ENCODE data around the gene ANKRD34C.

Gene ANKRD34C

DNA sequence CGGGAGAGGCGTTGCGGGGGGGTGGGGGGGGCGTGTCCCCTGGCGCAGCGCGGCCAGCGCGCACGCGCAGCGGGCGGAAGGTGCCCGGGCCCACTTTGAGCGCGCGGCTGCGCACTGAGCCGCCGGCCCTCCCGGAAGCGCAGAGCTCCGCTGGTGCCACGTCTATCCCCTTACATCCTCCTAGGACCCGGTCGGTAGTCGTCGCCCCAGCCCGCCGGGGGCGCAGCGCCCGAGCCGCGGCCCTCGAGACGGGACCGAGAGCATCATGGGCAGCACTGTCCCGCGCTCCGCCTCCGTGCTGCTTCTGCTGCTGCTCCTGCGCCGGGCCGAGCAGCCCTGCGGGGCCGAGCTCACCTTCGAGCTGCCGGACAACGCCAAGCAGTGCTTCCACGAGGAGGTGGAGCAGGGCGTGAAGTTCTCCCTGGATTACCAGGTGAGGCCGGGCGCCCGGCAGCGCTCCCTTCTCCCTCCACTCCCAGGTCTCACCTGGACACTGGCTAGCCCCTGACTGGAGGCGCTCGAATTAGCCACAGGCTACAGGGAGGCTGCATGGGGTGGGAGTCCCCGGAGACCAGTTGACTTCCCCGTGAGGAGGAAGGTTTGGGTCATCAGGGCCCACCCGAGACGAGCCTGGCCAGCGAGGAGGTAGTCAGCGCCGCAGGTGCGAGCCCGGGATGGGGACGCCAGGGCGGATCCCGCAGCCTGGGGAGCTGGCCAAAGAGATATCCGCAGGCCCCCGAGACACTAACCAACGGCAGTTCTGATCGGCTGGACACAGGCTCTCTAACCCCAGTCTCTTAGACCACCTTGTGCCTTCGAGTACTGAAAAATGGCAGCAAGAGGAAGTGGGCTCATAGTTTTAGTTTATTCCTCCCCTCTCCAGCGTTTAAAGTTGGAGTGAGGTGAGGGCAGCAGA is 28.7 kb downstream of the ANKRD34C start, which contains the start of gene TMED3:
TMED3 (plus strand) TSS at position 128 of the 916 bp plus-strand sequence; CDS start at position 266, 138 bp downstream.
- no peak within 1 kb of the TSS for H2BK120ac ChIP-seq (ENCODE audit: low read depth, low read length)
- H3K23ac ChIP-seq (ENCODE audit: low read length) = peak within 1 kb of the TSS; percentile 95
- peak within 1 kb of the TSS; percentile 68 for H3K4me2 ChIP-seq (ENCODE audit: low read length)
- H3K4me1 ChIP-seq (ENCODE audit: control insufficient read depth, low read depth, low read length) = peaks cover 4% of the 10 kb centered on the region
- H4K5ac ChIP-seq (ENCODE audit: low read length) = no peak within 1 kb of the TSS
- peak; percentile 94 for DNase-seq
- H3K4ac ChIP-seq (ENCODE audit: low read depth, low read length) = peak within 1 kb of the TSS; percentile 25
- H3K36me3 ChIP-seq (ENCODE audit: control insufficient read depth, insufficient read depth, low read length) = peaks cover 8% of the 10 kb centered on the region
- peak within 1 kb of the TSS; percentile 94 for H3K9ac ChIP-seq (ENCODE audit: low read length)
- peak within 1 kb of the TSS; percentile 68 for H3K27ac ChIP-seq (ENCODE audit: low read depth, low read length)
- H2BK15ac ChIP-seq (replicated peaks; ENCODE audit: low read depth) = no peak within 1 kb of the TSS
- H2AK5ac ChIP-seq (ENCODE audit: low read length) = peak within 1 kb of the TSS; percentile 43
- H3K4me3 ChIP-seq (ENCODE audit: low read length) = peak within 1 kb of the TSS; percentile 86
- H3K56ac ChIP-seq (ENCODE audit: low read length) = peak within 1 kb of the TSS; percentile 97
- peak within 1 kb of the TSS; percentile 22 for H2BK5ac ChIP-seq (ENCODE audit: low read length)
- no CpG with 5 or more reads among the region's 76 CpGs for WGBS (ENCODE audit: extremely low coverage, insufficient coverage, low lambda C conversion rate)
- peak within 1 kb of the TSS; percentile 7 for H3K18ac ChIP-seq (ENCODE audit: low read length)
- H3K79me1 ChIP-seq (ENCODE audit: low read length) = peaks cover 9% of the 10 kb centered on the region
- peaks cover 11% of the 10 kb centered on the region for H3K79me2 ChIP-seq (ENCODE audit: control insufficient read depth, insufficient read depth, low read length)
- H4K8ac ChIP-seq (ENCODE audit: low read depth, low read length) = no peak within 1 kb of the TSS
- H3K27me3 ChIP-seq (ENCODE audit: insufficient read depth, low read length, poor library complexity) = peaks cover 2% of the 10 kb centered on the region

DNA sequence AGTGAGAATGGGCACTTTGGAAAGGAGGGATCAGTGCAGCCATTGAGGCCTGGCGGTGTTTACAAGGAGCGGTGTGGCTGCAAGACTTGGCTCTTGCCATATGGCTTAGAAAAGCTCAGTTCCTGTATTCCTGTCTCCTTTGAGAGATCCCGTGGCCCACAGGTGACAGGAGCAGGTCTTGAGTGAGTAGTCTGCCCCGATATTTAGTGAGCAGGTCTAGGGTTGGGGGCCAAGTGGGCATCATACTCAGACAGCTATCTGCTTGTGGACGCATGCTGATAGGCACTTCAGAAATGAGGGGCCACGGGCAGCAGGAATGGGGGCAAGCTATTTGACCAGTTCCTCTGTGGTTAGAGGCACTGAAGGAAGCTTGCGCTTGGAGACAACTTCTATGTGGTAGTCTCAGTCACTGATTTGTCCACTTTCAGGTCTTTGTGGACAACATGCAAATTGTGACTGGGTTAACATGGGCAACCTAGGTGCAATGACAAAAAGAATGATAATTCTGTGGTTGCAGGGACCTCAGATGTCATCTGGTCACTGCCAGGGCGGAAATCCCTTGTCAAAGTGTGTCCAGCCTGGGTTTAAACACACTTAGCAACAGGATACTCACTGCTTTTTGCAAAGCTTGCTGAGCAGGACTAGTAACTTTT is 29.5 kb downstream of the ANKRD34C start:
- Histone ChIP-seq H3K4me1 (ENCODE audit: control insufficient read depth, low read depth, low read length) (peaks cover 4% of the 10 kb centered on the region), H3K36me3 (ENCODE audit: control insufficient read depth, insufficient read depth, low read length) (peaks cover 11% of the 10 kb centered on the region), H2BK120ac (ENCODE audit: low read depth, low read length) (no peak overlapping the region), H2AK5ac (ENCODE audit: low read length) (peak overlapping the region; percentile 43), H3K79me2 (ENCODE audit: control insufficient read depth, insufficient read depth, low read length) (peaks cover 11% of the 10 kb centered on the region), H3K4me2 (ENCODE audit: low read length) (peak overlapping the region; percentile 68), H2BK15ac (replicated peaks; ENCODE audit: low read depth) (no peak overlapping the region), H4K8ac (ENCODE audit: low read depth, low read length) (no peak overlapping the region), H3K23ac (ENCODE audit: low read length) (no peak overlapping the region), H3K9ac (ENCODE audit: low read length) (peak overlapping the region; percentile 94), H2BK5ac (ENCODE audit: low read length) (no peak overlapping the region), H3K79me1 (ENCODE audit: low read length) (peaks cover 9% of the 10 kb centered on the region), H4K5ac (ENCODE audit: low read length) (no peak overlapping the region), H3K18ac (ENCODE audit: low read length) (no peak overlapping the region), H3K4ac (ENCODE audit: low read depth, low read length) (peak overlapping the region; percentile 25), H3K27me3 (ENCODE audit: insufficient read depth, low read length, poor library complexity) (peaks cover 2% of the 10 kb centered on the region), H3K4me3 (ENCODE audit: low read length) (peak overlapping the region; percentile 86), H3K56ac (ENCODE audit: low read length) (peak overlapping the region; percentile 97), H3K27ac (ENCODE audit: low read depth, low read length) (no peak overlapping the region)
- no peak for DNase-seq
- WGBS (ENCODE audit: extremely low coverage, insufficient coverage, low lambda C conversion rate) = no CpG with 5 or more reads among the region's 8 CpGs

DNA sequence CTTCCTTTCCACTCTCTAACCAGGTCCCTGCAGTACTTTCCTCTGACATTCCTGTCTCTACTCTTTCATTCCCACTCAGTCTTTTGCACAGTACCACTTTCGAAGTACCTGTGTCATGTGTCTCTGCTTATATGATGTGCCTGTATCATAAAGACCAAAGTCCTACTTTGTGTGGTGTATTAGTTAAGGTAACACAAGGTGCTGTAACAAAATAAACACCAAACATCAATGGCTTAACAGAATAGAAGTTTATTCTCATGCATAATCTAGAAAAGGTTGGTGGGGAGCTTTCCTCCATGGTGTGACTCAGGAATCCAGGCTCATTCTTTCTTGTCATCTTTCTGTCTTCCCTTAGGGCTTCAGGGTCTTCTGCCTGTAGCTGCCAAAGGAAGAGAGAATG is 31.7 kb downstream of the ANKRD34C start:
- H3K9ac ChIP-seq (ENCODE audit: low read length) = no peak overlapping the region

DNA sequence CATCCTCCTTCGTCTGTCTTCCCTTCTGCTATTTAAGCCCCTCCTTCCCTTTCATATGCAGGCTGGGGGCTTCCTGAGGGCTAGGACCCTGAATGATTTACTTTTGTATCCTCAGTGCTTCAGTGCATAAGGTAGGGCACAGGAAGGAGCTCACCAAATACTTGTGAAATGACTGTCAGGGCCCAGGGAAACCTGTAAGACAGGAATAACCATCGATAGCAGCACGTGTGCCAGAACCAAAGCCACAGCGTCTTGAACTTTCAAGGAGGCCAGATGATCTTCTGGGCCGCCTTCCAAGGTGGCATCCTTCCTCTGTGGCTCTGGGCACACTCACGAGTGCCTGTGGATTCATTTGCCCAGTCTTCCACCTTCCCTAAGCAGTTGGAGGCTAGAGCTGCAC is 32.3 kb downstream of the ANKRD34C start:
- H3K4ac ChIP-seq (ENCODE audit: low read depth, low read length) = no peak overlapping the region
- H2BK120ac ChIP-seq (ENCODE audit: low read depth, low read length) = no peak overlapping the region
- H2AK5ac ChIP-seq (ENCODE audit: low read length) = no peak overlapping the region
- H3K56ac ChIP-seq (ENCODE audit: low read length) = no peak overlapping the region
- no peak overlapping the region for H3K23ac ChIP-seq (ENCODE audit: low read length)
- H3K27ac ChIP-seq (ENCODE audit: low read depth, low read length) = no peak overlapping the region
- no peak overlapping the region for H3K18ac ChIP-seq (ENCODE audit: low read length)
- H3K9ac ChIP-seq (ENCODE audit: low read length) = no peak overlapping the region
- H3K79me1 ChIP-seq (ENCODE audit: low read length) = peaks cover 12% of the 10 kb centered on the region
- H2BK15ac ChIP-seq (replicated peaks; ENCODE audit: low read depth) = no peak overlapping the region
- H3K36me3 ChIP-seq (ENCODE audit: control insufficient read depth, insufficient read depth, low read length) = peaks cover 19% of the 10 kb centered on the region
- H3K4me3 ChIP-seq (ENCODE audit: low read length) = no peak overlapping the region
- DNase-seq = no peak
- no peak overlapping the region for H4K5ac ChIP-seq (ENCODE audit: low read length)
- H4K8ac ChIP-seq (ENCODE audit: low read depth, low read length) = no peak overlapping the region
- H3K79me2 ChIP-seq (ENCODE audit: control insufficient read depth, insufficient read depth, low read length) = peaks cover 11% of the 10 kb centered on the region
- WGBS (ENCODE audit: extremely low coverage, insufficient coverage, low lambda C conversion rate) = no CpG with 5 or more reads among the region's 6 CpGs
- H3K27me3 ChIP-seq (ENCODE audit: insufficient read depth, low read length, poor library complexity) = no peaks in the 10 kb centered on the region
- H2BK5ac ChIP-seq (ENCODE audit: low read length) = no peak overlapping the region
- peaks cover 4% of the 10 kb centered on the region for H3K4me1 ChIP-seq (ENCODE audit: control insufficient read depth, low read depth, low read length)
- no peak overlapping the region for H3K4me2 ChIP-seq (ENCODE audit: low read length)

More for the DNA sequence above, 31.7 kb downstream of the ANKRD34C start:
- Histone ChIP-seq H3K79me1 (ENCODE audit: low read length) (peaks cover 11% of the 10 kb centered on the region), H2BK15ac (replicated peaks; ENCODE audit: low read depth) (no peak overlapping the region), H3K4ac (ENCODE audit: low read depth, low read length) (no peak overlapping the region), H3K27ac (ENCODE audit: low read depth, low read length) (no peak overlapping the region), H4K8ac (ENCODE audit: low read depth, low read length) (no peak overlapping the region), H3K36me3 (ENCODE audit: control insufficient read depth, insufficient read depth, low read length) (peaks cover 19% of the 10 kb centered on the region), H3K4me3 (ENCODE audit: low read length) (no peak overlapping the region), H3K4me1 (ENCODE audit: control insufficient read depth, low read depth, low read length) (peaks cover 4% of the 10 kb centered on the region), H3K23ac (ENCODE audit: low read length) (no peak overlapping the region), H3K79me2 (ENCODE audit: control insufficient read depth, insufficient read depth, low read length) (peaks cover 11% of the 10 kb centered on the region), H3K4me2 (ENCODE audit: low read length) (no peak overlapping the region), H3K27me3 (ENCODE audit: insufficient read depth, low read length, poor library complexity) (no peaks in the 10 kb centered on the region), H4K5ac (ENCODE audit: low read length) (no peak overlapping the region), H2BK5ac (ENCODE audit: low read length) (no peak overlapping the region), H2AK5ac (ENCODE audit: low read length) (no peak overlapping the region), H2BK120ac (ENCODE audit: low read depth, low read length) (no peak overlapping the region), H3K18ac (ENCODE audit: low read length) (no peak overlapping the region), H3K56ac (ENCODE audit: low read length) (no peak overlapping the region)
- no CpG with 5 or more reads among the region's 1 CpG for WGBS (ENCODE audit: extremely low coverage, insufficient coverage, low lambda C conversion rate)
- no peak for DNase-seq

DNA sequence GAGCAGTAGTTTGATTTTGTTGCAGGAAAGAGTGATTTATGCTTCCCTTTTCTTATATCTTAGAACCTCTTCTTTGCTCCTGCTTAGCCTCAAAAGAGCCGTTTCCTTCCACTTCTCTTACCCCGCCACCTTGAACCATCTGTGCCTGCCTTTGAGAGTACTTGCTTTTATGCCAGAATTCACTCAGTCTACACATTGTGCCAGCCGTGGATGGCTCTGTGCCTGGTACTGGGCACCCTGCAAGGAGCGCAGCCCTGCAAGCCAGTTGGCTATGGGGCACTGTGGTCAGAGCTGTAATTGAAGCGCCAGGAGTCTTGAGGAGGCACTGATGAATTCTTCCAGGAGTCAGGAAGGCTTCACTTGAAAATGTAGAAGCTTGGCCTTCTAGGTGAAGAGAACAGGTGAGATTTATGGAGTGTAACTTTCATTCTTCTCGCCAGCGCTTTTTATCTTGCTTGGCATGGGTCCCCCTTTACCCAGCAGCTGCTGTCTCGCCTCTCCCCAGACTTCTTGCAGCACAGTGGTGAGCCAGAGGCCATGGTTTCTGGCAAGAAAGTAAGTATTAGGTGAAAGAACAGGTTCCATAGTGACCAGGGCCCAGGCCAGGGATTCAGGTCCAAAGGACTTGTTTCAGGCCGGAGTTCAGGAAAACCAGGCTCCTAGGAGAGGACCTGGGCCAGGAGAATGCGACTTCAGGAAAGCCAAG is 33.3 kb downstream of the ANKRD34C start:
- no peaks in the 10 kb centered on the region for H3K27me3 ChIP-seq (ENCODE audit: insufficient read depth, low read length, poor library complexity)
- no peak overlapping the region for H3K18ac ChIP-seq (ENCODE audit: low read length)
- no peak overlapping the region for H3K23ac ChIP-seq (ENCODE audit: low read length)
- peaks cover 4% of the 10 kb centered on the region for H3K4me1 ChIP-seq (ENCODE audit: control insufficient read depth, low read depth, low read length)
- peaks cover 12% of the 10 kb centered on the region for H3K79me1 ChIP-seq (ENCODE audit: low read length)
- no peak for DNase-seq
- H3K79me2 ChIP-seq (ENCODE audit: control insufficient read depth, insufficient read depth, low read length) = peaks cover 11% of the 10 kb centered on the region
- H3K56ac ChIP-seq (ENCODE audit: low read length) = no peak overlapping the region
- H2AK5ac ChIP-seq (ENCODE audit: low read length) = no peak overlapping the region
- no CpG with 5 or more reads among the region's 10 CpGs for WGBS (ENCODE audit: extremely low coverage, insufficient coverage, low lambda C conversion rate)
- H3K4me3 ChIP-seq (ENCODE audit: low read length) = no peak overlapping the region
- H3K4ac ChIP-seq (ENCODE audit: low read depth, low read length) = no peak overlapping the region
- H4K5ac ChIP-seq (ENCODE audit: low read length) = no peak overlapping the region
- no peak overlapping the region for H3K27ac ChIP-seq (ENCODE audit: low read depth, low read length)
- H2BK5ac ChIP-seq (ENCODE audit: low read length) = no peak overlapping the region
- no peak overlapping the region for H3K9ac ChIP-seq (ENCODE audit: low read length)
- no peak overlapping the region for H3K4me2 ChIP-seq (ENCODE audit: low read length)
- no peak overlapping the region for H2BK120ac ChIP-seq (ENCODE audit: low read depth, low read length)
- H2BK15ac ChIP-seq (replicated peaks; ENCODE audit: low read depth) = no peak overlapping the region
- no peak overlapping the region for H4K8ac ChIP-seq (ENCODE audit: low read depth, low read length)
- H3K36me3 ChIP-seq (ENCODE audit: control insufficient read depth, insufficient read depth, low read length) = peaks cover 22% of the 10 kb centered on the region

All from mesendoderm (in vitro differentiated cells).